Right hindlimb (tissue), 1 donor: ENCODE data around the gene GULP1.
"Not testable (repeated sequence)": the region's sequence is repeated elsewhere in the genome, so short reads cannot be mapped to it uniquely, and the experiment has no call there.

ENCODE experiments used
- DNase-seq: peaks from one replicate; pipeline ENCODE4 v3.0.0-alpha.2; 2018

The GULP1 gene

DNA sequence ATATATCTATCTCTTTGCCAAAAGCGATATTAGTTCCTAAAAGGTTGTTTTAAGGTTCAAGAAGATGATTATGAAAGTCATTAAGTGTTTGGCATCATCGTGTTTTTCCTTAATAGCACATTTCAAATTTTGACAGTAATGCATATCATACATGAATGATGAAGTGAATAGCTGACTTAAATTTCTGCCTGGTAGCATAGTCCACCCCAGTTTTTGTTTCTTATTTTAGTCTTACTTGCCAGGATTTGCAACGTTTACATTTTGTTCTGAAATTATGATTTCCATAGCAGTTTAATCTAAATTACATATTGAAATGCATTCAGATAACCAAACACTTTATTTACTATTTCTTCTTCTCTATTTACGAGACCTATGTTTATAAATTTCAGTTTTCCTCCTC, 201.1 kb downstream of the GULP1 start:
- no peak for DNase-seq

- no peak for DNase-seq
Measured at GRCh38 chr2:188494906-188495305, 203.2 kb downstream of the GULP1 start.

DNA sequence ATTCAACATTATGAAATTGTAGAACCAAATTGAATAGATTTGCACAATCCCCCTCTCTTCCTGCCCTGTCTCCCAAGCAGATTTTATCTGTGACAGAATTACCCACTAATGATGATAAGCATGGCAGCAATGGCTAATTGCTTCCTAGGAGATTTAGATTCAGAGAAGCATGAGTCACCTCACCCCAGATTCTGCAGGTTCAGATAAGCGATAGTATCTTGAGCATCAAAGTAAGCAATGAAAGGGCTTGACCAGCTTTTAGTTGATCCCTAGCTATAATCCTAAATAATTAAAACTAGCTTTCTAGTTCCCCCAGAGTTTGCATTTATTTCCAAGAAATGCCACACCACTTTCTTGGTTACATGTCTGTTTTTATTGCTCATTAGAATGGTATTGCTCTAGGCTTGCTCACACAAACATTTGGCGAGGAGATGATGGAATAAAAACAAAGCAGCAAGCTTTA, 204.3 kb downstream of the GULP1 start:
- DNase-seq: no peak

DNA sequence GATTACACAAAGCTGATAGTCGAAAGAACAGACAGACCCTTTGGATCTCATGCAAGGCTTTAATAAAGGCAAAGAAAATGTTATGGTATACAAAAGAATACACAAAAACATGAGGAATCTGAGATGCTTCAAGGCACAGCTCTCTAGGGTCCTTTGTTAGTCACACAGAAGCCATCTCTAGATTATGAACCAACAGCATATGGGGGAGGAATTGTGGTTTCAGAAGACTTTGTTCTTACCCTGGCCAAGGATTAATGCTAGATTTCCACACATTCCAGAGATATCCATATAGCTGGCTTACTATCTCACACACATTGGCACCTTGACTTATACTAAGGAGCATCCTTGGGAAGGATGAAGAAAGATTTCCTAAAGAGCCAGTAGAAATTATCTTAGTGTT, 206.1 kb downstream of the GULP1 start:
- no peak for DNase-seq

GRCh38 chr2:188503975-188504374, 212.3 kb downstream of the GULP1 start:
- DNase-seq: no peak

DNA sequence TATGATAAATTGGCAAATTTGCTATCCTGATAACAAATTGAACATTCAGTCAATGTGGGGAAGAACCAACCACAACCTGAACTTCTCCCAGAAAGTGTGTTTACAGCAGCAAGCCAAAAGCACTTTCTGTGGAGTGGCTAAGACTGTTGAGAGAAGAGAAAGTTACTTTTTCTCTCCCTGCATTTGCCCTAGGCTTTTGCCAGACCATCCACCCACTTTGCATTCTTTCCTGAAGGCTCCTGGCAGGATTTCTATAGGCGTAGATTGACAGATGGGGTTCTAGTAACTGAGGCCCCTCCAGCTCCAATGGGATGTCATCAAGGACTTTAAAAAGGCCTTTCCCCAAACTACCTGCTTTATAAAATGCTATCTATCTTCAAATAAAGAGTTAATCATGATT, 215.2 kb downstream of the GULP1 start:
- no peak for DNase-seq

DNA sequence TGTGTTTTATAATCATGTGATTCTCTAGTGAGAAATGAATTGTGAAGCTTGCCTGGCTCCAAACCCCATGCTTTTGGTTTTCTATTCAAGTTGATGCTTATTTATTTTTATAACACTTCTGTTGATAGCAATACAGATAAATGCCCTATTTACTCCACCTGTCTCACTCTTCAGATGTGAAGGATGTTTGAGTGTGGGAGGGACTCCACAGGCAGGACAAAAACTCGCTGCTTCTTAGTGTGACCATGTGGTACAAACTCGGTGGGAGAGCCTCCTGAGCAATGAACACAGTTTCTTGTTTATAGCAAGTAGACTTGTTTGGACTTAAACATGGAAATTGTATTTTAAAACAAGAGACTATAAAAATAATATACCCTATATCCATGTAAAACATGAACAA, 219.7 kb downstream of the GULP1 start:
- DNase-seq: no peak

DNA sequence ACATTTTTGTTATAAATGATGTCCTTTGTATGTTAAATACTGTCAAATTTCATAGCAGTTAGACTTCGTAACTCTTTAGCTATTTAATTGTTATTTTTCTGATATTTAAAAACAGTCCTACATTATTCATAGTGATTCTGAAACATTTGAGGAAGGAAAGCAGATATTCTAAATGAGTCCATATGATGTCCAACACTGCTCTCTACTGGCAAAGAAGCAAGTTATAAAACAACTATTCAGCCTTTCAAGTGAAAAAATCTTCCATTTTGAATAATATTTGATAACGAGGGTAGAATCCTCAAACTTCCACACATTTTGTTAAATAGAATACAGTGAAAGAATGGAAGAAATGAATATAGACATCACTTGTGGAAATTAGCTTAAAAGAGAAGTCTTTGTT, 220.8 kb downstream of the GULP1 start:
- no peak for DNase-seq

GRCh38 chr2:188515918-188516317, 224.2 kb downstream of the GULP1 start:
- DNase-seq: no peak

GRCh38 chr2:188517549-188518215, 226.0 kb downstream of the GULP1 start:
- DNase-seq: no peak

- DNase-seq: no peak
Measured at GRCh38 chr2:188518381-188518780, 226.7 kb downstream of the GULP1 start.

DNA sequence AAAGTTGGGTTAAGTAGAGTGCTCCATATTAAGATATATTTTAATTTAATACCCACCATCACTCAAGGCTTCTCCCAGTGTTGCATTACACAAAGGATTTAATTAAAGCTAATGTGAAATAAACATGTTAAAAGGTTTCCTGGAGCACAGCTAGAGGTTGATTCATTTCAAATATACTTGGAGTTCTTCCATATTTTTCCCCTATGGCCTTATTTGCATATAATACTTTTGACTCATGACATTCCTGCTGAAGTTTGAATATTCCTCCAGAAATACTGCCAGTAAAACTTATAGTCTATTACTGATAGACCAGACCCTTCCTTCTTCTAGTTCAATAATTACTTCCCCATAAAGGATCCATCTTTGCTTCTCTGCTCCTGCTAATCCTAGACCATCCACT, 227.5 kb downstream of the GULP1 start:
- no peak for DNase-seq

- DNase-seq: no peak
Measured at GRCh38 chr2:188522517-188522916, 230.8 kb downstream of the GULP1 start.

GRCh38 chr2:188523919-188524318, 232.2 kb downstream of the GULP1 start:
- DNase-seq: no peak

DNA sequence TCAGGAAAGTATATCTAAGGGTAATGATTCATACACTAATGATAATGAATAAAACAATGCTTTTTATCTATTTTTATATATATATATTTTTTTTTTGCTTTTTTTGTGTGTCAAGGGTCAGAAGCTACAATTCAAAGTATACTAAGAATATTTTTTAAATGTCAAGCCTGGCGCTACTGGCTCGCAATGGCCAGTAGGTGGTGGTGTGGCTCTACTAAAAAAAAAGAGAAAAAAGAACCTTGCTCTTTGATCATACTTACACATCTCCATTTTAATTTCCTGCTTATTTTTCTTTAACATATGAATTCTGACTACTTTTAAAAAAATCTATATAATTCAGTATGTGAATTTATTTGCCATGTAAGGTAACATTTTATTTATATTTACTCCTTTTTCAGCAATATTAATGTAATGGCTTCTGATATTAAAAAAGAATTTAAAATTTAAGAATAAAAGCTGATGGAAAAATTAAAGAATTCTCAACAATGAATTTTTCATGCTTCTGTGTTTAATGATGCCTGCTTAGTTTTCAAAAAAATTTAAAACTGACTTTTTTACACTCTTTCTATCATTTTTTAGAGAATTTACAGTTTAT, 232.9 kb downstream of the GULP1 start:
- no peak for DNase-seq

DNA sequence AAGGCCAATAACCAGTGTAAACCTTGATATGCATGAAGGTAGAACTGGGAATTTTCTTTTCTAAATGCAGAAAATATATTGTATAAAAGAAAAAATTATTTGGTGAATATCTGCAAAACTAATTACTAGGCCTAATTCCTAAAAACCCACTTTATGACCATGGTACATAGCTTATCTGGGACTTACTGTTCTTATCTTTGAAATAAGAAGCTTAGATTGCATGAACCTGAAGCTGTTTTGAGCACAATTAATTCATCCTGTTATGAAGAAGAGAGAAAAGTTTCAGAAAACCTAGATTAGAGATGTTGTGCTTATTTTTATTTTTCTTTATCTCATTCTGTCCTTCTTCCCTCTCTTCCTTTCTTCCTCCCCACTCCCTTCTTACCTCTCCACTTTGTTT, 235.0 kb downstream of the GULP1 start:
- DNase-seq: no peak

- peak; percentile 45 for DNase-seq
Measured at GRCh38 chr2:188527141-188527540, 235.5 kb downstream of the GULP1 start.

GRCh38 chr2:188527581-188527993, 235.9 kb downstream of the GULP1 start:
- no peak for DNase-seq

GRCh38 chr2:188529710-188530109, 238.0 kb downstream of the GULP1 start:
- DNase-seq: no peak

DNA sequence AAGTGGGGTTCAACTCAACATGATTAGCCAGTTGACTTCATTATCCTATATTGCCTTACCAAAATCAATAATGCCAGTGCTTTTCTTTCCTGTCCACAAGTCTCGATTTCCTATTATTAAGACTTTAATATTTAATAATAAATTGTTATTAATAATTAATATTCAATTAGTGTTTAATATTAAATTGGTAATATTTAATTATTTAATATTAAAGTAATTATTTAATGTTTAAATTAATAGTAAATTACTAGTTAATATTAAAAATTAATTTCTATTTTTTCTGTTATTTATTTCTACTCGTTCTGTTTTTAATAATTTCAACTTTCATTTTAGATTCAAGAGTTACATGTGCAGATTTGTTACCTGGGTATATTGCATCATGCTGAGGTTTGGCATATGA, 243.2 kb downstream of the GULP1 start:
- DNase-seq: no peak

- no peak for DNase-seq
Measured at GRCh38 chr2:188551671-188552070, 260.0 kb downstream of the GULP1 start.

GRCh38 chr2:188557081-188557480, 265.4 kb downstream of the GULP1 start:
- DNase-seq: no peak

DNA sequence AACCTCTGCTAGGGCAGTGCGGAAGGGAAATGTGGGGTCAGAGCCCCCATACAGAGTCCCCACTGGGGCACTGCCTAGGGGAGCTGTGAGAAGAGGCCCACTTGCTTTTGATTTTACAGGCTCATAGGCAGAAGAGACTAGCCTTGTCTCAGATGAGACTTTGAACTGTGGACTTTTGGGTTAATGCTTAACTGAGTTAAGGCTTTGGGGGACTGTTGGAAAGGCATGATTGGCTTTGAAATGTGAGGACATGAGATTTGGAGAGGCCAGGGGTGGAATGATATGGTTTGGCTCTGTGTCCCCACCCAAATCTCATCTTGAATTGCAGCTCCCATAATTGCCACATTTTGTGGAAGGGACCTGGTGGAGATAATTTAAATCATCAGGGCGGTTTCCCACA, 267.8 kb downstream of the GULP1 start:
- DNase-seq: not testable (repeated sequence)

GRCh38 chr2:188561473-188561979, 269.9 kb downstream of the GULP1 start:
- DNase-seq: no peak
